Colonic mucosa (tissue), 4 donors: ENCODE measurements around the gene PFN4. TPM values are rescaled to one million over a fixed set of nuclear protein-coding genes. Genes with fewer than 3 reads are reported as not detected.

ENCODE experiments used
- DNase-seq: peaks from one replicate; pipeline ENCODE4 v3.0.0-alpha.2; 2020
- H3K27ac ChIP-seq: fragments of 200-600 bp; one replicate; pipeline ENCODE4 v1.8.0; 2021
- H3K27me3 ChIP-seq: fragments of 200-600 bp; one replicate; pipeline ENCODE4 v1.8.0; 2021
- H3K36me3 ChIP-seq: fragments of 200-600 bp; one replicate; pipeline ENCODE4 v1.8.0; 2021
- H3K4me1 ChIP-seq: fragments of 200-600 bp; one replicate; pipeline ENCODE4 v1.8.0; 2021; ENCODE audit warnings: mild to moderate bottlenecking
- H3K4me3 ChIP-seq: fragments of 200-600 bp; one replicate; pipeline ENCODE4 v1.8.0; 2021
- H3K9ac ChIP-seq, 2 donors: one replicate each; pipeline ENCODE4 v1.7.0; 2013; ENCODE audit warnings: control low read depth in 2 of 2, low read depth in 2 of 2, low read length in 2 of 2
- H3K9me3 ChIP-seq: fragments of 200-600 bp; one replicate; pipeline ENCODE4 v1.8.0; 2021
- intact Hi-C: fragments of 100-400 bp; cut with DNase I; formaldehyde crosslinking; loops from one replicate; pipeline ENCODE4 v1.14.1; 2022
- total RNA-seq, 2 donors: library from RNA; stranded (reverse); fragmentation: NEBNext Ultra II Directional in 1 of 2; extraction: Animal tissue kit (Norgen Biotek cat#: 25700) in 1 of 2; gene quantifications; one replicate each; pipeline ENCODE4 v1.2.1, GENCODE V29; 2021
- TF ChIP-seq, protein P1 (sequence below): fragments of 200-600 bp; IDR thresholded peaks from one replicate; pipeline ENCODE4 v1.8.0; 2022; ENCODE audit warnings: antibody characterized with exemption, mild to moderate bottlenecking
- donor health status: healthy.
- donor health status: DM: no; HTN: no; CAD: no.
- donor health status: DM: no; HTN: no; CAD: no.

Gene PFN4
- total RNA-seq, 2 donors from 2014 or later: 0.27 TPM; not detected in 1

DNA sequence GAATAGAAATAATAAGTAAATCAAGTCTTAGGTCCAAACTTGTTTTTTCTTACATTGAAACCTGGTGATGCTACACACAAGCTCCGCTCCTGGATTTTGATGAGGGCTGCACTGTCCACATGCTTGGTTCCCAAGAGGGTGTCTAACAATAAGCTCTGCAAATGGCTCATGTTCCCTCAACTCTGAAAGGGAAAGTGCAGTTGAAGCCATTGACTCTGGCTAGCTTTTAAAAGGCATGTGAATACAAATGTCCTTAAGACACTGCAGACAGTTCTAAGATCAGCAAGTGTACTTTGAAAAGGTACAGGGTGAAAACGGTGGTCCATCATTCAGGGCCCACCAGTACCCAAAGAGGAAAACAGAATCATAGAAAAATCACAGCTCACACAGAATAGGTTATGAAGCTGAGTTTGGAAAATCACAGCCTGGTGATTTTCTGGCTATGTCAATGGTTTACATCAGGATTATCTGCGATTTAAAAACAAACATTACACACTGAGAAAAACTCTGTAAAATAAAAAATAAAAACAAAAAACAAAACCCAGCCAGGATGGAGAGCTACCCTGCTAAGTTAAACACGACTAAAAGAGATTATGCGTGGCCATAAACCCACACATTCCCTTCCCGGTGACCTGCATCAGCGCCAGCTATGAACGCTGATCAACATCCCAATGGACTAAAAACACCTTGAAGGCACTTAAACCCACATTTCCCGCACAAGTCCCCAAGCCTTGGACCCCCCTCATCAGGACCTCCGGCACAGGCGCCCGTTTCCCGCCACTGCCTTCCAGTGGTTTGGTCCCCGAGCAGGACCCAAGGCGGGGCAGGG lies 554 bp downstream of the PFN4 start:
- no peaks in the 10 kb centered on the region for H3K27me3 ChIP-seq
- H3K27ac ChIP-seq: peak overlapping the region; percentile 76
- H3K4me1 ChIP-seq: peaks cover 3% of the 10 kb centered on the region
- no peak for DNase-seq
- peak overlapping the region; percentile 82 to 93 for H3K9ac ChIP-seq
- TF ChIP-seq, protein P1, sequence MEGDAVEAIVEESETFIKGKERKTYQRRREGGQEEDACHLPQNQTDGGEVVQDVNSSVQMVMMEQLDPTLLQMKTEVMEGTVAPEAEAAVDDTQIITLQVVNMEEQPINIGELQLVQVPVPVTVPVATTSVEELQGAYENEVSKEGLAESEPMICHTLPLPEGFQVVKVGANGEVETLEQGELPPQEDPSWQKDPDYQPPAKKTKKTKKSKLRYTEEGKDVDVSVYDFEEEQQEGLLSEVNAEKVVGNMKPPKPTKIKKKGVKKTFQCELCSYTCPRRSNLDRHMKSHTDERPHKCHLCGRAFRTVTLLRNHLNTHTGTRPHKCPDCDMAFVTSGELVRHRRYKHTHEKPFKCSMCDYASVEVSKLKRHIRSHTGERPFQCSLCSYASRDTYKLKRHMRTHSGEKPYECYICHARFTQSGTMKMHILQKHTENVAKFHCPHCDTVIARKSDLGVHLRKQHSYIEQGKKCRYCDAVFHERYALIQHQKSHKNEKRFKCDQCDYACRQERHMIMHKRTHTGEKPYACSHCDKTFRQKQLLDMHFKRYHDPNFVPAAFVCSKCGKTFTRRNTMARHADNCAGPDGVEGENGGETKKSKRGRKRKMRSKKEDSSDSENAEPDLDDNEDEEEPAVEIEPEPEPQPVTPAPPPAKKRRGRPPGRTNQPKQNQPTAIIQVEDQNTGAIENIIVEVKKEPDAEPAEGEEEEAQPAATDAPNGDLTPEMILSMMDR: no peak
- peak overlapping the region; percentile 71 for H3K4me3 ChIP-seq
- no peaks in the 10 kb centered on the region for H3K9me3 ChIP-seq
- H3K36me3 ChIP-seq: no peaks in the 10 kb centered on the region
- intact Hi-C loops: no loop called here

DNA sequence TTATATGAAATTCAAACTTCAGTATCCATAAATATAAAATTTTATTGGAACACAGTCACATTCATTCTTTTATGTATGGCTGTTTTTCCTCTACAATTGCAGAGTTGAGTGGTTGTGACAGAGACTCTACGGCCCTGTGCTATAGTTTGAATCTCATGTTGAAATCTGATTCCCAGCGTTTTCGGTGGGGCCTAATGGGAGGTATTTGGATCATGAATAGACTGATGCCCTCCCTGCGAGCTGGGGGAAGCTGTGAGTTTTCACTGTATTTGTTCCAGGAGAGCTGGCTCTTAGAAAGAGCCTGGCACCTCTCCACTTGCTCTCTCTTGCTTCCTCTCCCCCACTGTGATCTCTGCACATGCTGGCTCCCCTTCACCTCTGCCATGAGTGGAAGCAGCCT lies 1.7 kb downstream of the PFN4 start:
- no peaks in the 10 kb centered on the region for H3K9me3 ChIP-seq
- H3K9ac ChIP-seq: no peak overlapping the region
- no peak overlapping the region for H3K27ac ChIP-seq
- intact Hi-C loops: no loop called here
- H3K4me3 ChIP-seq: no peak overlapping the region
- peaks cover 3% of the 10 kb centered on the region for H3K4me1 ChIP-seq
- no peaks in the 10 kb centered on the region for H3K36me3 ChIP-seq
- no peaks in the 10 kb centered on the region for H3K27me3 ChIP-seq
- TF ChIP-seq, protein P1: no peak
- DNase-seq: no peak

DNA sequence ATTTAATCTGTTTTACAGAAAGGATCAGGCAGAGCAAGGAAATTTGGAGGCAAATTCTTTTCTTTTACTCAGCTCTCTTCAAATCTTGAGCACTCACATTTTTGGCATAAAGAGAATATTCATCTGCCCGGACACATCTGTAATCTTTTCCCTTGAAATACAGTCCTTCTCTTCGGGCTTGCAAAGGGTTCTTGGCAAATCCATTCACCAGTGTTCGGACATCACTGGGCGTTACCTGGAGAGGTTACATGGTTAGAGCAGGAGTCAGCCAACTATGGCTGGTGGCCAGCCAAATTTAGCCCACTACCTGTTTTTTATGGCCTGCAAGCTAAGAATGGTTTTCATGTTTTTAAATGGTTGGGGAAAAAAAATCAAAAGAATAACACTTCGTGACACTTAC lies 2.1 kb downstream of the PFN4 start:
- H3K9ac ChIP-seq: no peak overlapping the region
- intact Hi-C loops: no loop called here
- no peak for DNase-seq
- H3K36me3 ChIP-seq: no peaks in the 10 kb centered on the region
- H3K4me1 ChIP-seq: peaks cover 3% of the 10 kb centered on the region
- TF ChIP-seq, protein P1: no peak
- H3K27ac ChIP-seq: no peak overlapping the region
- no peaks in the 10 kb centered on the region for H3K9me3 ChIP-seq
- no peaks in the 10 kb centered on the region for H3K27me3 ChIP-seq
- H3K4me3 ChIP-seq: no peak overlapping the region

DNA sequence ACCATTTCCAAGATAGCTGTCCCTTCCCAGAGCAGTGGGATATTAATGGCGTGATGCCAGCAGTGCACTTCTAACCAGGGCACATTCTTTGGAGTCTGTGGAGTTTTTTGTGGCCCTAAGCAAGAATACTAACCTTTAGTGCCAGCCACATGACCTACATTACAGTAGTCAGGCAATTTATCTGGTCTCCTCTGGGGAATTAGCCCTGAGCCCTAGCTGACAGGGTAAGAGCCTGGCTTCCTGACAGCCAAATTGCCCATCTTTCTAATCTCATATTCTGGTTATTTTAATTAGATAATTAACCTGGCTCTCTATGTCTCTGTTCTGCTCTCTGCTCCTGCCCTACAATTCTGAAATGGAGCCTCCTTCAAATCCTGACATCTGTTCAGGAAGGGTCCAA lies 5.2 kb downstream of the PFN4 start:
- H3K27ac ChIP-seq: no peak overlapping the region
- H3K4me3 ChIP-seq: no peak overlapping the region
- no peak for DNase-seq
- TF ChIP-seq, protein P1: no peak
- H3K27me3 ChIP-seq: no peaks in the 10 kb centered on the region
- no peaks in the 10 kb centered on the region for H3K36me3 ChIP-seq
- no peaks in the 10 kb centered on the region for H3K9me3 ChIP-seq
- H3K9ac ChIP-seq: no peak overlapping the region
- intact Hi-C loops: no loop called here
- no peaks in the 10 kb centered on the region for H3K4me1 ChIP-seq

DNA sequence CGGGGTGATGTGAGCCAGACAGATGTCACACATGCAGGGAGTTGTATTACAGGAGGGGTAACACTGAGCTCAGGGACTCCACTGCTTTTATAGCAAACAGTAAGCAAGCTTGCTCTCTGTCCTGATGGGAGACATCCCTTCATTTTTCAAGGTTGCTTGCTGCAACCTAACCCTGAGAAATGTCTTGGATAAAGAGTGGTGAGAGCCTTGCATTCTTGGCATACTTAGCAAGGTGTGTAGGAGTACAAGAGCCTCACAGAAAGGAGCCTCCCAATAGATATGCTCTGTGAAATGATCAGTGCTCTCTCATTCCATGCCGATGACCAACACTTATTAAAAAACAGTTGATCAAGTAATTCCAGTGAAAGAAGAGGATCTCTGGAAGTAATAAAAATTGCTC lies 8.1 kb downstream of the PFN4 start:
- Histone ChIP-seq H3K9ac (no peak overlapping the region), H3K27me3 (no peaks in the 10 kb centered on the region), H3K4me1 (no peaks in the 10 kb centered on the region), H3K9me3 (no peaks in the 10 kb centered on the region), H3K4me3 (no peak overlapping the region), H3K36me3 (no peaks in the 10 kb centered on the region), H3K27ac (no peak overlapping the region)
- DNase-seq: no peak
- intact Hi-C loops: no loop called here
- TF ChIP-seq, protein P1: no peak
